ENCODE data around the gene ITPKA.

ITPKA gene

GRCh38 chr15:41517895-41518449 is 24.3 kb downstream of the ITPKA start:
- TF ChIP-seq CTCF (conservative IDR thresholded peaks at IDR 0.05; ENCODE audit: low read depth, low read length): no peak

GRCh38 chr15:41520636-41521035 is 27.0 kb downstream of the ITPKA start:
- no peak for TF ChIP-seq CTCF (conservative IDR thresholded peaks at IDR 0.05; ENCODE audit: low read depth, low read length)
- DNase-seq (ENCODE audit: low read depth): no peak
- no peak overlapping the region for H3K4me3 ChIP-seq (ENCODE audit: low read depth, low read length)

More at GRCh38 chr15:41517895-41518449, 24.3 kb downstream of the ITPKA start:
- DNase-seq (ENCODE audit: low read depth): no peak
- H3K4me3 ChIP-seq (ENCODE audit: low read depth, low read length): no peak overlapping the region

- no peak overlapping the region for H3K4me3 ChIP-seq (ENCODE audit: low read depth, low read length)
- no peak for DNase-seq (ENCODE audit: low read depth)
- no peak for TF ChIP-seq CTCF (conservative IDR thresholded peaks at IDR 0.05; ENCODE audit: low read depth, low read length)
Observed at GRCh38 chr15:41521614-41522013, 27.9 kb downstream of the ITPKA start.

- H3K4me3 ChIP-seq (ENCODE audit: low read depth, low read length): no peak overlapping the region
- DNase-seq (ENCODE audit: low read depth): peak; percentile 13
- no peak for TF ChIP-seq CTCF (conservative IDR thresholded peaks at IDR 0.05; ENCODE audit: low read depth, low read length)
Observed at GRCh38 chr15:41523097-41523496, 29.4 kb downstream of the ITPKA start.

GRCh38 chr15:41530363-41530956 is 36.8 kb downstream of the ITPKA start:
- no peak overlapping the region for H3K4me3 ChIP-seq (ENCODE audit: low read depth, low read length)
- DNase-seq (ENCODE audit: low read depth): no peak
- no peak for TF ChIP-seq CTCF (conservative IDR thresholded peaks at IDR 0.05; ENCODE audit: low read depth, low read length)

- no peak for TF ChIP-seq CTCF (conservative IDR thresholded peaks at IDR 0.05; ENCODE audit: low read depth, low read length)
- no peak for DNase-seq (ENCODE audit: low read depth)
- H3K4me3 ChIP-seq (ENCODE audit: low read depth, low read length): no peak overlapping the region
Observed at GRCh38 chr15:41535544-41535943, 41.9 kb downstream of the ITPKA start.

- H3K4me3 ChIP-seq (ENCODE audit: low read depth, low read length): no peak overlapping the region
- no peak for DNase-seq (ENCODE audit: low read depth)
- TF ChIP-seq CTCF (conservative IDR thresholded peaks at IDR 0.05; ENCODE audit: low read depth, low read length): no peak
Observed at GRCh38 chr15:41536866-41537265, 43.2 kb downstream of the ITPKA start.
